NCI-H345 treated with DMSO at 0.1 percent for 48 hours (cell line): ENCODE measurements around the gene AMY1A.
"Not testable (repeated sequence)": the region's sequence is repeated elsewhere in the genome, so short reads cannot be mapped to it uniquely, and the experiment has no call there.

Source experiments
- DNase-seq: peaks from one replicate; lab custom pipeline; 2025; ENCODE audit not compliant: unreplicated experiment; lab: John Stamatoyannopoulos, UW

AMY1A gene

DNA sequence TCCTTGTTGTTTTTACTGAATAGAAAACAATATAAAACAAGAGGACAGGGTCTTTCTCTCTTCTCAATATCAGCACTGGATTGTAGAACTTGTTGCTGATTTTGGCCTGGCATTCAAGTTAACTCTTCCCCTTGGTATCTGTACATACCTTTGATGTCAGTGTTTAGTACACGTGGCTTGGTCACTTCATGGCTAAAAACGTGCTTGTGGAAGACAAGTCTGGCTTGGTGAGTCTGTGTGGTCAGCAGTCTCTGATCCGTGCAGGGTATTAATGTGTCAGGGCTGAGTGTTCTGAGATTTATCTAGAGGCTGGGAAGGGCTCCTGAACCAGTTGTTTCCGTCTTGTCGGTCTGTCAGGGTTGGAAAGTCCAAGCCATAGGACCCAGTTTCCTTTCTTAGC lies at the start of gene AMY1A:
Gene AMY1A, plus strand, starts transcription at position 301 of the 400 bp plus-strand sequence. CDS start 571 bp downstream, outside the sequence.
- not testable (repeated sequence) for DNase-seq

DNA sequence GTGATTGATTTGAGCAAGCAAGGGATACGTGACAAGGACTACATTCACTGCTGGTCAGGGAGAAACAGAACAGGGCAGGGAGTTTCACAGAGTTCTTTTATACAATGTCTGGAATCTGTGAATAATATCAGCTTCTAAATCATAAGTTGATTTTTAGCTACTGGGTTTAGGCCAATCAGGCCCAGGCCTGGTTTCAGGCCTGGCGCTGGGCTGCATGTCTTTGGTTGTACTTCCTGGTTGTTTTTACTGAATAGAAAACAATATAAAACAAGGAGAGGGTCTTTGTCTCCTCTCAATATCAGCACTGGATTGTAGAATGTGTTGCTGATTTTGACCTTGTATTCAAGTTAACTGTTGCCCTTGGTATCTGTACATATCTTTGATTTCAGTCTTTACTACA lies 39.2 kb upstream of the AMY1A start:
- DNase-seq: no peak

DNA sequence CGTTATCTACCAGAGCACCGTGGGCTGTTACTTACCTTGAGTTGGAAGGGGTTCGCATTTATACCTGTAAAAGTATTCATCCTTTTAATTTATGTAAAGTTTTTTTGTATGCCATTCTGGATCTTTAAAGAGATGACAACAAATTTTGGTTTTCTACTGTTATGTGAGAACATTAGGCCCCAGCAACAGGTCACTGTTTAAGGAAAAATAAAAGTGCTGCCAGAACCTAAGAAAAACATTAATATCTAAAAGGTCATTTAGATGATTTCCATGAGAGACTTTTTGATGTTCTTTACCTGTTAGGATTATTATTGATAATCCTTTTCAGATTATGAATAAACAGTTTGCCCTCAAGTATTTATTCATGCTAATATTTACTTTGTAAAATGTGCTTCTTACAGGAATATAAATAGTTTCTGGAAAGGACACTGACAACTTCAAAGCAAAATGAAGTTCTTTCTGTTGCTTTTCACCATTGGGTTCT lies 38.5 kb upstream of the AMY1A start, which contains the start of gene AMY2A:
Gene AMY2A, plus strand, starts transcription at position 434 of the 484 bp plus-strand sequence. Its CDS starts 14 bp downstream, at position 448.
- not testable (repeated sequence) for DNase-seq

DNA sequence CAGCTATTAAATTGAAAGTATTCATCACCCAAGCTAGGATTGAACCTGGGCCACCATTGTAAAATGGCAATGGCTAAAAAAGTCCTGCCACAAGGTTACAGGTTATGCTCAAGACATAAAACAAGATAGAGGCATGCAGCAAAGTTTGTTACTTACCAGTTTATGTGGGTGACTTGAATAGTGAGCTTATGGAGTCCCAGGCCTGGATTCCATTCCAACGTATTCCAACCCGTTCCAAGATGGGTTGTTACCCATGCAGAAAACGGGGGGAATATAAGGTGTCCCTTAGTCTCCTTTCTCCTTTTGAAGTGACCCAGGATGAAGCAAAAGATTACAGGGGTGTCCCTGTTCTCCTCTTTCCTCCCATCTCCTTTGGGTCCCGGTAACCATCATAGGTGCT lies 28.1 kb upstream of the AMY1A start:
- not testable (repeated sequence) for DNase-seq

DNA sequence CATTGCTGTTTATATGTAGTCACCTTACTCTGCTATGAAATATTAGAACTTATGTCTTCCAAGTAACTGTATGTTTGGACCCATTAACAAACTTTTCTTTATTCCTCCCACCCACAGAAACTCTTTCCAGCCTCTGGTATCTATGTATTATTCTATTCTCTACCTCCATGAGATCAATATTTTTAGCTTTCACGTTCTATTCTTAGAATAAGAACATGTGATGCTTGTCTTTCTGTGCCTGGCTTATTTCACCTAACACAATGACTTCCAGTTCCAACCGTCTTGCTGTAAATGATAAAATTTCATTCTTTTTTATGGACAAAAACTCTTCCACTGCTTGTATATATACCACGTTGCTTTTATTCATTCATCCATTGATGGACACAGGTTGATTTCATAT lies 14.4 kb upstream of the AMY1A start:
- DNase-seq: not testable (repeated sequence)

DNA sequence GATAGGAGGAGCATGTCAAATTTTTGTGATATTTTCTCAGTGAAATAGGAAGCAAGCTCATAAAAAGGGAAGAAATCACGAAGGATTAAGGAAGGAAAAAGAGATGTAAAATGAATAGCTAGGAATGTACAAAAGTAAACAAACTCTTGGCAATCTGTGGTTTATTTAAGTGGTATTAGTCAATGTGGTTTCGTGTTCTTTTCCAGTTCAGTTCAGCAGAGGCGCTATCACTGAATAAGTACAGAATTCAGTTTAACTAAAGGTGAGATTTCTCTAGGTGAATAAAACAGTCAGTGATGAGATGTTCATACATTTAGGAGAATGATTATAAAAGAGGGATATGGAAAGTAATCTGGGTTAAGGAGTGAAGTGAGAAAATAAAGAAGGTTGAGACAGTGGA lies 11.7 kb upstream of the AMY1A start:
- DNase-seq: not testable (repeated sequence)

DNA sequence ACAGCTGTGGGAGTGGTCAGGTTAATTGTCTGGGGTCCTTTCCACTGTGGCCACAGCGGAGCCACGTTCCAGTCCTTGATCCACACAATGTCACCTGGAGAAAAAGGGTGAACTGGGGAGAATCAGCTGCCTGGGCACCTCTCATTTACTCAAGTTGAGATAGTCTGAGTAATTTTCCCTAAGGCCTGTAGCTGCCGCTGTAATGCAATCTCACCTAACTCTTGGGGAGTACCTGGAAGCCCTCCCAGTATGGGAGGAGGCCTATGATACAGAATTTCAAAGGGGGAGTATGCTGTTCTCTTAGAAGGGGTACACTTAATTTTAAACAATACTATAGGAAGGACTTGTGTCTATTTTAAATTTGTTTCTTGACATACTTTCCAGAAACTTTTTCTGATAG lies 5.3 kb upstream of the AMY1A start:
- not testable (repeated sequence) for DNase-seq

DNA sequence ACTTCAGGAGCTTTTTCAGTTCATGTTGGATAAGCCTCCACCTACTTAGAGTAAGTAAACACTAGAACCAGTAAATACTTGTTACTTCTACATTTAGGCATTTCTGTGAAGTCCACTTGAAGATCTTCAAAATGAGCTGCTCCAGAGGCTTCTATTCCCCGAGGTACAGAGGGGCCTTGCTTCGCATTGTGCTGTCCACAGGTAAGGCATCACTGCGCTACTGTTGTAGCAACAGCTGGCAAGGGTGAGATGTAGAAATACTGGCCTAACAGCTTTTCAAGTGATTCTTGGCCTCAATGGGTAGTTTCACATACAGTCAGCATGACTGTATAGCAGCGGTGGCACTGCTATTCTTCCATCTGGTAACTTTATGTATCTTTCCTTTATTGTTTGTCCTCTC lies 4.7 kb upstream of the AMY1A start:
- not testable (repeated sequence) for DNase-seq

DNA sequence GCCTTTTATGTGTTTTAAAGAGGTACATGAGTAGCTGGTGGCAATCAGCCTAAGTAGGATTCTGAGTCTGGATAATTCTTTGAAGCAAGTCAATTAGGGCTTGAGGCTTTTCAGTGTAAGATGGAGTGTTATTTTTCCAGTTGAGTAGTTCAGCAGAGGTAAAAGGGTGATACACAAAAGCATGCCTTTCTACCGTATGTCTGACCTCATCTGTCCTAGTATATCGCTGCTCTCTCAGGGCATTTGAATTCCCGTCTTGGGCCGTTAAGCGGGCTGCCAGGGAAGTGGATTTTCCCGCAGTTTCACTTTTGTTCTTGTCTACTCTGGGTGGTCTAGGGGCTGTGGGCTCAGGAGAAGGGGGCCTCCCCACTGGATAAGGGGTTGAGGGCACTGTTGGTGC lies 1.4 kb upstream of the AMY1A start:
- not testable (repeated sequence) for DNase-seq

DNA sequence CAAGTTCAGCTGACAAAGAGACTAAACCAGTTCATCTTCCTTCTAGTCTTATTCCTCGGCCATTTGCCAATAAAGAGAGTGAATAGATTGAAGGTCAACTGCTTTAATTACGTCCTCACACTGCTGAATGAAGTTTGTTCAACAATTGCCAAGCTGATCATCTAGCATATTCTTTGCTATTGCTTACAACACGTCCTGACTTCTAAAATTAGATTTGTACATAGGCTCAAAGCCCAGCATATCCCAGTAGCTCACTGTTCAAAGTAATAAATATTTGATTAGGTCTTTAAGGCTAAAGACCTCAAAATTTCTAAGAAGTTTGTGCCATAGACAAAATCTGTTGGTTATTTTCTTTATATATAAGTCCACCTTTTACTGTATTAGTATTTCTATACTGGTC lies 20.8 kb downstream of the AMY1A start:
- not testable (repeated sequence) for DNase-seq

DNA sequence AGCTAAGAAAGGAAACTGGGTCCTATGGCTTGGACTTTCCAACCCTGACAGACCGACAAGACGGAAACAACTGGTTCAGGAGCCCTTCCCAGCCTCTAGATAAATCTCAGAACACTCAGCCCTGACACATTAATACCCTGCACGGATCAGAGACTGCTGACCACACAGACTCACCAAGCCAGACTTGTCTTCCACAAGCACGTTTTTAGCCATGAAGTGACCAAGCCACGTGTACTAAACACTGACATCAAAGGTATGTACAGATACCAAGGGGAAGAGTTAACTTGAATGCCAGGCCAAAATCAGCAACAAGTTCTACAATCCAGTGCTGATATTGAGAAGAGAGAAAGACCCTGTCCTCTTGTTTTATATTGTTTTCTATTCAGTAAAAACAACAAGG lies 40.5 kb downstream of the AMY1A start, which contains the start of gene AMY1B:
Gene AMY1B, minus strand, starts transcription at position 101 of the 400 bp plus-strand sequence. CDS start 571 bp downstream, outside the sequence.
- DNase-seq: not testable (repeated sequence)

DNA sequence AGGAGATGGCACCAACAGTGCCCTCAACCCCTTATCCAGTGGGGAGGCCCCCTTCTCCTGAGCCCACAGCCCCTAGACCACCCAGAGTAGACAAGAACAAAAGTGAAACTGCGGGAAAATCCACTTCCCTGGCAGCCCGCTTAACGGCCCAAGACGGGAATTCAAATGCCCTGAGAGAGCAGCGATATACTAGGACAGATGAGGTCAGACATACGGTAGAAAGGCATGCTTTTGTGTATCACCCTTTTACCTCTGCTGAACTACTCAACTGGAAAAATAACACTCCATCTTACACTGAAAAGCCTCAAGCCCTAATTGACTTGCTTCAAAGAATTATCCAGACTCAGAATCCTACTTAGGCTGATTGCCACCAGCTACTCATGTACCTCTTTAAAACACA lies 41.9 kb downstream of the AMY1A start:
- not testable (repeated sequence) for DNase-seq

DNA sequence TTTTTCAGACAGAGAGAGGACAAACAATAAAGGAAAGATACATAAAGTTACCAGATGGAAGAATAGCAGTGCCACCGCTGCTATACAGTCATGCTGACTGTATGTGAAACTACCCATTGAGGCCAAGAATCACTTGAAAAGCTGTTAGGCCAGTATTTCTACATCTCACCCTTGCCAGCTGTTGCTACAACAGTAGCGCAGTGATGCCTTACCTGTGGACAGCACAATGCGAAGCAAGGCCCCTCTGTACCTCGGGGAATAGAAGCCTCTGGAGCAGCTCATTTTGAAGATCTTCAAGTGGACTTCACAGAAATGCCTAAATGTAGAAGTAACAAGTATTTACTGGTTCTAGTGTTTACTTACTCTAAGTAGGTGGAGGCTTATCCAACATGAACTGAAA lies 45.1 kb downstream of the AMY1A start:
- DNase-seq: not testable (repeated sequence)

DNA sequence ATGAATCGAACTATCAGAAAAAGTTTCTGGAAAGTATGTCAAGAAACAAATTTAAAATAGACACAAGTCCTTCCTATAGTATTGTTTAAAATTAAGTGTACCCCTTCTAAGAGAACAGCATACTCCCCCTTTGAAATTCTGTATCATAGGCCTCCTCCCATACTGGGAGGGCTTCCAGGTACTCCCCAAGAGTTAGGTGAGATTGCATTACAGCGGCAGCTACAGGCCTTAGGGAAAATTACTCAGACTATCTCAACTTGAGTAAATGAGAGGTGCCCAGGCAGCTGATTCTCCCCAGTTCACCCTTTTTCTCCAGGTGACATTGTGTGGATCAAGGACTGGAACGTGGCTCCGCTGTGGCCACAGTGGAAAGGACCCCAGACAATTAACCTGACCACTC lies 45.7 kb downstream of the AMY1A start:
- not testable (repeated sequence) for DNase-seq

DNA sequence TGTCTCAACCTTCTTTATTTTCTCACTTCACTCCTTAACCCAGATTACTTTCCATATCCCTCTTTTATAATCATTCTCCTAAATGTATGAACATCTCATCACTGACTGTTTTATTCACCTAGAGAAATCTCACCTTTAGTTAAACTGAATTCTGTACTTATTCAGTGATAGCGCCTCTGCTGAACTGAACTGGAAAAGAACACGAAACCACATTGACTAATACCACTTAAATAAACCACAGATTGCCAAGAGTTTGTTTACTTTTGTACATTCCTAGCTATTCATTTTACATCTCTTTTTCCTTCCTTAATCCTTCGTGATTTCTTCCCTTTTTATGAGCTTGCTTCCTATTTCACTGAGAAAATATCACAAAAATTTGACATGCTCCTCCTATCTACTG lies 52.1 kb downstream of the AMY1A start:
- DNase-seq: not testable (repeated sequence)

DNA sequence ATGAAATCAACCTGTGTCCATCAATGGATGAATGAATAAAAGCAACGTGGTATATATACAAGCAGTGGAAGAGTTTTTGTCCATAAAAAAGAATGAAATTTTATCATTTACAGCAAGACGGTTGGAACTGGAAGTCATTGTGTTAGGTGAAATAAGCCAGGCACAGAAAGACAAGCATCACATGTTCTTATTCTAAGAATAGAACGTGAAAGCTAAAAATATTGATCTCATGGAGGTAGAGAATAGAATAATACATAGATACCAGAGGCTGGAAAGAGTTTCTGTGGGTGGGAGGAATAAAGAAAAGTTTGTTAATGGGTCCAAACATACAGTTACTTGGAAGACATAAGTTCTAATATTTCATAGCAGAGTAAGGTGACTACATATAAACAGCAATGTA lies 54.8 kb downstream of the AMY1A start:
- DNase-seq: not testable (repeated sequence)
